NCI-H2171 (cell line): ENCODE measurements around the gene NUDT14.

Experiments used
- DNase-seq: peaks from one replicate; lab custom pipeline; 2025; lab: John Stamatoyannopoulos, UW

NUDT14 gene

DNA sequence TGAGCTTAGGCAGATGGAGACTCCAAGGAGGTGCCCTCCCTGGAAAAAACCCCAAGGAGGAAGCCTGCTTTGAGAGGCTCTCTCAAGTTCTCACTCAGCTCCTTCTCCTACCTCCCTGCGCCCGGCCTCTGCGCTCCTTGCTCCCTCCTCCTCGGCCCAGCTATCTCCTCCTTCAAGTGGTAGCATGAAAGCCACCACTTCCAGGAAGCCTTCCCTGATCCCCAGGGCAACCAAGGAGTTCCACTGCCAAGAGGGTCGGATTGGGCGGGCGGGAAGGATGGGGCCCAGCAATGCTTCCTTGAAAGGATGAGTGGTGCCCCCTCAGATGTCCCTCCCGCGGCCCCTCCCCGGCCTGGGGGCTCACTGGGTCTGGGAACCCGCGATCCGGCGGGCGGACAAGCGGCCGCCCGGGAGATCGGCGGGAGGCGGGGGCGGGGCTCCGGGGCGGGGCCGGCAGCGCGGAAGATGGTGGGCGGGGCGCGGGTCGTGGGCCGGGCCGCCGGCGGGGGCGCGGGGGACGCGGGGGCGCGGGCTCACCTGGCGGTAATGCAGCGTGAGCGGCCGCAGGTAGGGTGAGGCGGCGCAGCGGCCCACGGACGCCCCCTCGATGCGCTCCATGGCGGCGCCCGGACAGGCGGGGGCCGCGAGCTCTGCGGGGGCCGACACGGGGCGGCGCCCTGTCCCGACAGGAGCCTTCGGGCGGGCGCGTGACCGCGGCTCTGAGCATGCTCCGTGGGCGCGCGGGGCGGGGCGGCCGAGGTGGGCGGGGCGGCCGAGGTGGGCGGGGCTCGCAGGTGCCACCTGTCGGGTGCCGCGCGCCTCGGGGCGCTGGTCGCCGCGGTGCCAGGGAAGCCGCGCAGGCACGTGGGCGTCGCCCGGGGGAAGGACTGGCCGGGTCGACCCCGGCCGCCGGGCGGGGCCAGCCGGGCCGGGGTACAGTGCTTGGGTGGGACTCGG is at the start of gene NUDT14:
TSS of gene NUDT14 (minus strand) at position 721 of the 957 bp plus-strand sequence. CDS start at position 618, 103 bp downstream.
- DNase-seq: peak; percentile 80

DNA sequence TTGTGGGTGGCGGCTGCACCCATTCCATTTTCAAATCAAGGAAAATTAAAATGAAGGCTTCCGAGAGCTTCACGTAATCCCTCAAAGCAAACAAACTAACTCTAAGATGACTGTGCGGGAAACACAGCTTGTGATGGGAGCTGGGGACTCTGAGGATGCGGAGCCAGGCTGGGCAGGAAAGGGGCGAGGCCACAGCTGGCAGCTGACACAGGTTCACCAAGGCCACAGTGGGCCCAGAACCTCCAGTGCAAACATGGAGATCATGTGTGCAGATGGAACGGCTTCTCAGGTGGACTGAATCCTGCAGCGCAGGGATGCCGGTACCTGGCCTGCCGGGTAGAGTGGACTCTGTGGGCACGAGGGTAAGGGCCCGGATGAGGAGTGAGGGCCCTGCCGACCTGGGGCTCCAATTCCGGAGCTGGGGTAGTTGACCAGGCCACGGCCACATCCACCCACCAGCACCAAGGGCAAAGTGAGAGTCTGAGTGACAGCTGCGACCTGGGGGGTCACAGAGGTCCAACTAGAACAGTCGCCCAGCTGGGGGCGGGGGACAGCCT is 48.1 kb upstream of the NUDT14 start:
- DNase-seq: no peak

DNA sequence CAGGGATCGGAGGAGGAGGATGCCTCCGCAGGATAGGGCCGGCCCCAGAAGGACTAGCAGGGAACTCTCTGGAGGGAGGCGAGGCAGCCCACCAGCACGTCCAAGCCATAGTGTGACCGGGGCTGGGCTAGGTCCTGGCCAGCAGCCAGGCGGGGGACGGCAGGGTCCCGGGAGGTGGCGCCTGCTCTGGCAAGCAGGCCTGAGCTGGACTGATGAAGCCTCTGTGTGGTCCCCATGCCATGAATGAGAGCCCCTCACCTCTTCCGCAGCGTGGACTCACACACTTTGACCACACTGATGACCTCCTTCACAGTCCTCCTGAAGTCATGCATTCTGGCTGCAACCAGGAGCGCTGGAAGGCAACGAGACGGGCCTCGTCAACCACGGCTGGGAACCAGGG is 47.5 kb upstream of the NUDT14 start:
- no peak for DNase-seq

DNA sequence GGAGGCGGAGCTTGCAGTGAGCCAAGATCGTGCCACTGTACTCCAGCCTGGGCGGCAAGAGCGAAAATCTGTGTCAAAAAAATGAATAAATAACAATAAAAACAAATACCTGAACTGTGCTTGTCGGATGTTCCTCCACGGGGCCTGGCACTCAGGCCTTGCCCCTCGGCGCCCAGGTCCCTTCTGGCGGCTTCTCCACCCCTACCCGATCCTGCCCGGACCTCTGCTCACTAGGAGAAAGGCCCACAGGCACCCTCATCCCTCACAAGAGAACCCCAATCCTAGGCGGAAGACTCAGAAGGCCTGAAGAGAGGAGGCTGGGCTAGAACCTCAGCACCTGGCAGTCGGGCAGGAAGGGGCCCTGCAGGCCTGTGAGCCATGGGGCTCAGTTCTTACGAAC is 46.2 kb upstream of the NUDT14 start:
- DNase-seq: no peak

DNA sequence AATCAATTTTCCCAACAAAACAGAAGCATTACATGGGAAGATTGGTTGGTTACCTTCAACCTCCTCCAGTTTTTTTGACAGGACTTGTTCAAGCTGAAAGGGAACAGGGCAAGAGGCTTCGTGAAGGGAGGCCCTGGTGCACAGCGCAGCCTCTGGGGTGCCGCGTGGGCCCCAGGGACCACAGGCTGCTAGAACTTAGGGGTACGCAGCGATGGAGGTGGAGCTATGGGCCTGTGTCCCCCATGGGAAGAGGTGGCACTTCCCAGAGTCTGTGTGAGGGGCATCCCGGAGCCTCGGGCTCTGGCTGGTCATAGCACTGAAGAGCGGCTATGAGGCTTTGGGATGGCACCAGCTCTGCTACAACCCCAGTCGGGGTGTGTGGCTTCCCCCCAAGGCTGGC is 45.1 kb upstream of the NUDT14 start:
- no peak for DNase-seq

DNA sequence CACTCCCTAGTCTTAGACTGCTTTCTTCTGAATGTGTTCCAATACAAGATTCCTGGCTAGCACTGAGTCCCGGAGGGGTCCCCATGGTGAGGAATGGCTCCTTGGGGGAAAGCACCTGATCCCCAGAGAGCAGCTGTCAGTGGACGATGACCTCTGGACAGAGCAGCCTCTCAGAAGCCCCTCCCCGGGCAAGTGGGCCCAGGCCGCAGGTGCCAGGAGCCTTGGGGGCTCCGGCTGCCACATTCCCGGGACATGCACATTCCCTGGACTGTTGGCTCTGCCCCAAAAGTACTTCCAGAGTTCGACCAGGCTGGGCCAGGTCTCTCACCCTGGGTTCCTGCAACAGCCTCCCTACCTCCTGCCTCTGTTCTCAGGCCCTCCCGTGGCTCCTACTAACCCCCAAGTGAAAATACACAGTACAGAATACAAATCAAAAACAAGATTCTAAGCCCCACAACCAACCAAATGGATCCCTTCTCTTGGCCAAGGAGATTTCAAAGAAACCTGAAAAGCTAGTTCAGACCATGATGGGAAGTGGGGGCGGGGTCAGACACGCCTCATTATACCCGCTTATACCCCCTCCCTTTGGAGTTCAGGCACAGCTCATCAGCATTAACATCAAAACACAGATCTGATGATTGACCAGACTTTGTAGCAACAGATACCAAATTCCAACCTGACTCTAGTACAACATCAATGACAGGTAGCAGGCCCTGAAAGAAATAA is 43.9 kb upstream of the NUDT14 start:
- DNase-seq: no peak

DNA sequence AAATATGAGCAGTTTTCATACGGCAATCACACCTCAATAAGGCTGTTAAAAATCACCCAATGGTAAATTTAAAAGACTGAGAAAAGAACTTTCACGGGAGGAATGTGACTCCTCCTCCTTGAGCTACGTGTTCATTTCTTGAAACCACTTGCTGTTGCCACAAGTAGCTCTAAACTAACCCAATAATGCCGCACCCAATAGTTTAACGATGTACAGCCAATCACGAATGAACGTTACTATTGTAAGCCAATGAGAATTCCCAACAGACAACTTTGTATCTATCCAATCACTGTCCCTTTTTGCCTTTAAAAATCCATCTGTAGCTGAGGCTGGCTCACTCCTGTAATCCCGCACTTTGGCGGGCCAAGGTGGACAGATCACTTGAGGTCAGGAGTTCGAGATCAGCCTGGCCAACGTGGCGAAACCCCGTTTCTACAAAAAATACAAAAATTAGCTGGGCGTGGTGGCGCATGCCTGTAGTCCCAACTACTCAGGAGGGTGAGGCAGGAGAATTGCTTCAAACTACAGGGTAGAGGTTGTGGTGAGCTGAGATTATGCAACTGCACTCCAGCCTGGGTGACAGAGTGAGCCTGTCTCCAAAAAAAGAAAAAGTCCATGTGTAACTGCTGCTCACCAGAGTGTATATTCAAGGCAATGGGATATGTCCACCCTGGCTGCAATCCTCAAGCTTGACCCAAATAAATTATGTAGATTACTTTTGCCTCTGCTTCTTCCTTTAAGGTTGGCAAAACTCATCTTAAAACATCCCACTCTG is 42.8 kb upstream of the NUDT14 start:
- DNase-seq: no peak

DNA sequence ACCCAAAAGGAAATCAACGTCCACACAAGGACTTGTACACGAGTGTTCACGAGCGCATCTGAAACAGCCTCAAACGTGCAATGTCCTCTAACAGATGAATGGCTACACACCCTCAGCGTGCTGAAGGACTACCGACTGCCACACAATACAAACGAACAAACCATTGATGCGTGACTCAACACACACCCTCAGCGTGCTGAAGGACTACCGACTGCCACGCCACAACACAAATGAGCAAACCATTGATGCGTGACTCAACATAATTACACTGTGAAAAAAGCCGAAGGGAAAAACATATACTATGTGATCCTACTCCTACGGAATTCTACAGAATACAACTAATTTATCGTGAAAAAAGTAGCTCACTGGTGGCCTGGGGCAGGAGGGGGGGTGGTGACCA is 42.1 kb upstream of the NUDT14 start:
- no peak for DNase-seq

DNA sequence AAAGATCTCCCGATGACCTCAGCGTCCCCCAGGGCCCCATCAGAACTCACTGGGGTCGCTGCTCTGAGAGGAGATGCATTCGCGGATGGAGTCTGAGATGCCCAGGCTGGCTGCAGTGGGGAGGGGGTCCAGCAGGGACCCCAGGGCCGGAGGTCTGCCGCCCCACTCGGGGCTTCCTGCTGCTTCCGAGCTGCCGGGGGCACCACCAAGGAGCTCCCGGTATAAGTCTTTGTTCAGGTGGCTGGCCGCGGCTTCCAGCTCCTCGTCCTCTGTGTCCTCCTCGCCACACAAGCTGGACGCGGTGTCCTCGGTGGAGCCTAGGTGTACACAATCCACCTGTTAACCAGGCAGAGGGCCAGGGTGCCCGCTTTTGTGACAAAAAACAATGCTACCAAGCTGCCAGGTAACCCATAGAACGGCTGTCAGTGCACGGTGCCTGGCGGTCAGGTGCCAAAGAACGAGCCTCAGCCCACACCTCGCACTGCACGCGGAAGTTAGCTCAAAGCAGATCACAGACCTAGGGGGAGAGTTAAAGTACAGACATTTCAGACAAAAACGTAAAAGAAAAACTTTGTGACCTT is 40.6 kb upstream of the NUDT14 start:
- DNase-seq: no peak

DNA sequence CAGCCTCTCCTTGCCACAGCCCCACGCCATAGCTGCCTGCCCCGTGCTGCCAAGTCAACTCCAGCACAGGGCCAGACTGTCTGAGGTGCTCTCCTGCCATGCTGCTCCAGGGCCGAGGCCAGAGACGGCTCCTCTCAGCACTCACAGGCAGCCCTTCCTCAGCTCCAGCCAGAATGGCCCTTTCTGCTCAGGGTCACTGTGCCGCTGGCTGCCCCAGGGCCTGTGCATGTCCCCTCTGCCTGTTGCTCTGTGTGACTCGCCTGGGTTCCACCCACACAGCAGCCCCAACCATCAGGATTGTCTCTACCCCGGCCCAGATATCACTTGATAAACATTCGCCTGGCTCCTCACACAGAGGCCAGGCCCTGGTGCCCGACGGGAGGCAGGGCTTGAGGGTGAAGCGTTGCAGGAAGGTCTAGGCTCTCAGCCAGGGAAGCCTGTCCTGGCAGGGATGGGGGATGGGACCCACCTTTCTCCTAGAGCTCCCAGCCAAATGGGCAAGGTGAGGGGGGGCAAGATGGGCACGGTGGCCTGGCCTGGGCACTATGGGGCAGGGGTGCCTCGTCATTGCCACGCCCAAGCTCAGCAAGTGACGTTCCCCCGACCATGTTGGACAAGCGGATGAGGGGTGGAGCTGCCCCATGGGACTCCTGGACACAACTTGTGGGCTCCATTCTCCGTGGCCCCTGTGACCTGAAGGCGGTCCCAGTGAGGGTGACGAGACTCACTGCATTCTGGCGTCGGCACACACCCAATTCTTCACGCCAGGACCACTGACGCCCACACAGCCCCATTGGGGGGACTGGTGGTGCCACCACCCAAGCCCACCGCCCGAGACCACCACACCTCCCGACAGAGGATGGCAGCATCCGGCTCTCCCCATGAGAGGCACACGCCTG is 39.8 kb upstream of the NUDT14 start:
- DNase-seq: no peak

DNA sequence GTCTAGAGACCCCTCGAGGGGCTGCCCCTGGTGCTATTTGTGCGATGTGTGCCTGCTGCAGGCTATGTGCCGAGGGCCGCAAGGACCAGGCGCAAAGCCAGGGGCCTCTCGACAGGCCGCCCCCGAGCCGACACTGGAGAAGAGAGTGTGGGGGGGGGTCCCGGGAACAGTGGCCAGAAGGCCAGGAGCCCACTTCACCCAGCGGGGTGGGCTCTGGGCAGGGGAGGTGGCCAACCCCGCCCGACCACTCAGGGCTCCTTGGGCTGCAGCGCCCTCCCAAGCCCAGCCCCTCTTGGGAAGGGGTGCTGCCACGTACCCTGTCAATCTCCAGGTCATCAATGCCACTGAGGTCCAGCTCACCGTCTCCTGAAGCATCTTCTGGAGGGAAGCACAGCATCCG is 38.6 kb upstream of the NUDT14 start:
- no peak for DNase-seq

DNA sequence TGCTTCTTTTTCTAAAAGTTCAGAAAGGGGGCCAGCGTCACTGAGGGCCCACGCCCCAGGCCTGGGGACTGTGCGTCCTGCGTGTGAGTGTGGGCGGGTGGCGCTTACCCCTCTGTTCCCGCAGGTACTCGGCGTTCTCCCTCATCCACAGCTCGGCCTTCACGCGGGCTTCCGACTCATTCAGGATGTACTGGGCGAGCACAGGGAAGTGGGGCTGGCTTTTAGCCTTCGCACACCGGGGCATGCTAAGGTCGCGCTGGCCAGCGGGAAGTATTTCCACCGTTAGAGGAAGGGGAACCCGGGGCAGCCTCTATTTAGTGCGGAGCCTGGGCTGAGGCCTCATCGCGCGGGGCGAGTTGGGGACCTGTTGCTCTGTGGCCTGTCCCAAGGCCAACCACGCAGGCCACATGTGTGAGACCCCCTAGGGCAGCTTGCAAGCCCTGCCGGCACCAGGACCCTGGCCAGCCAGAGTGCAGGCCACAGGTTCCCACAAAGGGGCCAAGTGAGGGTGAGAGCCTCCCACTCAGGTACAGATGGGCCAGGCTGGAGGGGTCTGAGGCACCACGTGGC is 38.0 kb upstream of the NUDT14 start:
- DNase-seq: no peak

DNA sequence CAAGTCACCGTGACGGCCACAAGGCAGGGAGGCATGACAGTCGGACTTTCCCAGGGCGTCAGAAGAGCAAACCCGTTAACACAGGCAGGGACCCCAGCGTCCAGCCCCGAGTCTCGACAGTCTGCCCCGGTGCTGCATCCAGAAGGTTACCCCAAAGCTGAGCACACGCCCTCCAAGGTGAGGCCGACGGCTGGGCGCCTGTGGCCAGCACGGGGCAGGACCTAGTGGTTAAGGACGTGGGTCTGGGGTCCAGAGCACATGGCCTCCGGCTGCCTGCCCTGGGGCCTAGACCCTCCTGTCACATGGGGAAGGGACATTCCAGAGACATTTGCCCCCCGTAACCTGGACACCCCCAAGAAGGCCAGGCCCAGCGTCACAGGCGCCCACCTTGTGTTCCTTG is 37.5 kb upstream of the NUDT14 start:
- no peak for DNase-seq

DNA sequence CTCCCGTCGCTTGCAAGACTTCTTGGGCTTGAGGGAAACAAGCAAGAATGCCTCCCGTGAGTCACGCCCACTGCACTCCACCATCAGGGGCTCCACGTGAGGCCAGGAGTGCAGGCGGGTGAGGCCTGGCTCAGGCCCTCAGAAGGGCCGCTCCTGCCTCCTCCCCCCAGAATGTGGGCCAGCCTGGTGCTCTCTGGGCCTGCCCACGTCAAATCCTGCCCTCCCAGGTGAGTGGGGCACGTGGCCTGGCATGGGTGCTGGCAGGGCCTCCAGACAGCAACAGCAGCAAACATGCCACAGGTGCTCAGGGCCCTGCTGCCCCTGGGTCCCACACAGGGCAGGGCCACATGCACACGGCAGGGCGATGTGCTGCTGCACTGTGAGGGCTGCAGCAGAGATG is 36.7 kb upstream of the NUDT14 start:
- no peak for DNase-seq

DNA sequence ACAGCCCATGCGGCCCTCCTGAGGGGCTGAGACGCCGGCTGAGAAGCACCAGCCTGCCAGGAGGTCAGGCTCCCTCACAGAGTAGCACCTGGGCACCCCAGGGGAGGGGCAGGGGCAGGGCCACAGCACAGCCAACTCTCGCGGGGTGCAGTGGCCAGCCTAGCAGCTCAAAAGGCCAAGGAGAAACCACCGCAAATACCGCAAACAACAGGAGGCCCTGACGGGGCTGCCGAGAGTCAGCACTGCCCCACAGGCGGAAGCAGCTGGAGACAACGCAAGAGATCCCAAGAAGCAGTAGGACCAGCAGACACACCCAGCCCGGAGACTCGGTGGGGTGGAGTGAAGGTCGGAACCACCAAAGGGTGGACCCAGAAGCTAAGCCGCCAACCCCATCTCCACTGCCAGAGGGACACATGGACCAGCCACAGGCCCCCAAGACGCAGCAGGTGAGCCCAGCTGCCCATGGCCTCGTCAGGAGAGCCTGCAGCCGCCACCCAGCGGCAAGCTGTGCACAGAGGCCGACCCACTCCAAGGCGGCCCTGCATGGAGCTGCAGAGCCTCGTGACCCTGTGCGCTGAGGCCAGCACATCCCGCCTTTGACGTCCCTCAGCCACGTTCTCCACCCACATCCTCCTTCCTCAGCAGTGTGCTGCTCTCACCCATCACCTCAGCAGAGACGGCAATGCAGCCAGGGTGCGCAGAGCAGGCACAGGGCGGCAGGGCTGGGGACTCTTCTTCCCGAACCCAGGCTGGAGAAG is 35.6 kb upstream of the NUDT14 start:
- DNase-seq: no peak

DNA sequence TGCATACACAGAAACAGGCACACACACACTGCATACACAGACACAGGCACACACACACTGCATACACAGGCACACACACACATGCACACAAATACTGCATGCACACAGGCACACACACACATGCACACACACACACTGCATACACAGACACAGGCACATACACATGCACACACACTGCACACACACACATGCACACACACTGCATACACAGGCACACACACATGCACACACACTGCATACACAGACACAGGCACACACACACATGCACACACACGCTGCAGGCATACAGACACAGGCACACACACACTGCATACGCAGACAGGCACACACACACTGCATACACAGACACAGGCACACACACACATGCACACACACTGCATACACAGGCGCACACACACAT is 34.5 kb upstream of the NUDT14 start:
- no peak for DNase-seq

DNA sequence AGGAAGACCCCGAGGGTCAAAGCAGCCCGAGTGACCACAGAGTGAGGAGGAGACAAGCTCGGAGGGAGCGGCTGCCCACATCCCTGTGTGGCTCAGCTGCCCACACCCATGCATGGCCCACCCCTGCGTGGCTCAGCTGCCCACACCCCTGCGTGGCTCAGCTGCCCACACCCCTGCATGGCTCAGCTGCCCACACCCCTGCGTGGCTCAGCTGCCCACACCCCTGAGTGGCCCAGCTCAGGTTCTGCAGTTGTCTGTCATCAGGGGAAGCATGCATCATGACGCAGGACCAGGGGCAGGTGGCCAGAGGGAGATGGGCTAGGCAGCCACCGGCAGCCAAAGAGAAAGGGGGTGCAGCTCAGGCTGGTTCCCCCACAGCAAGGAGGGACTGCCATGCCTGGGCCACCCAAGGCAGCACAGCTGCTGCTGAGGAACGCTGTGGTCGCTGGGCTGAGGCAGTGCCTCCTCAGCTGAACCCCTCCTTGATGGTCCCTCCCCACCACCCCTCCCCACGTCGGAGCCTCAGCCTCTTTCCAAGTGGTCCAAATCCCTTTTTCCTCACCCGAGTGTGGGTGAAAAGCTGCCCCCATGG is 33.3 kb upstream of the NUDT14 start:
- DNase-seq: no peak

DNA sequence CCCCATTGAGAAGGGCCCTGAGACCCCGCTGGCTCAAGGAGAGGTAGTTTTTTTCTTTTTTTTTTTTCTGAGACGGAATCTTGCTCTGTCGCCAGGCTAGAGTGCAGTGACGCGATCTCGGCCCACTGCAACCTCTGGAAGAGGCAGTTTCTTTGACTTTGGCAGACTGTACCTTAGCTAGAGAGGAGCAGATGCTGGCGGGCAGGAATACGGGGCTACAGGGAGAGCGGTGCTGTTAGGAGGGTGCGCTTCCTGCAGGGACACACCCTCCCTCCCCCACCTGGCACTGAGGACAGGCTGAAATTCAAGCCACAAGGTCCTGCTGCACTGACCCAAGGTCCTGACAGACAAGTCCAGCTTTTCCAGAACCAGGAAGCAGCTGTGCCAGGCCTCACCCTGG is 32.2 kb upstream of the NUDT14 start:
- no peak for DNase-seq
